Measurements from ENCODE around the gene ZNF750.

ZNF750 gene

GRCh38 chr17:82873521-82873920 is 33.7 kb upstream of the ZNF750 start:
- in situ Hi-C loops (cut with MboI; ENCODE audit: low sequenced_read_pairs) = no loop called here

- in situ Hi-C loops (cut with MboI; ENCODE audit: low sequenced_read_pairs) = no loop called here
These were observed 33.0 kb upstream of the ZNF750 start for GRCh38 chr17:82872591-82873520.

GRCh38 chr17:82871776-82872561 is 32.1 kb upstream of the ZNF750 start:
- in situ Hi-C loops (cut with MboI; ENCODE audit: low sequenced_read_pairs) = no loop called here

GRCh38 chr17:82871056-82871775 is 31.4 kb upstream of the ZNF750 start:
- in situ Hi-C loops (cut with MboI; ENCODE audit: low sequenced_read_pairs) = no loop called here

- in situ Hi-C loops (cut with MboI; ENCODE audit: low sequenced_read_pairs) = no loop called here
These were observed 30.7 kb upstream of the ZNF750 start for GRCh38 chr17:82870541-82870940.

- in situ Hi-C loops (cut with MboI; ENCODE audit: low sequenced_read_pairs) = no loop called here
These were observed 30.3 kb upstream of the ZNF750 start for GRCh38 chr17:82870091-82870491.

- in situ Hi-C loops (cut with MboI; ENCODE audit: low sequenced_read_pairs) = no loop called here
These were observed 29.7 kb upstream of the ZNF750 start for GRCh38 chr17:82869536-82869935.

- in situ Hi-C loops (cut with MboI; ENCODE audit: low sequenced_read_pairs) = no loop called here
These were observed 28.9 kb upstream of the ZNF750 start for GRCh38 chr17:82868715-82869131.

- in situ Hi-C loops (cut with MboI; ENCODE audit: low sequenced_read_pairs) = no loop called here
These were observed 28.0 kb upstream of the ZNF750 start for GRCh38 chr17:82867763-82868325.

GRCh38 chr17:82866590-82867191 is 26.9 kb upstream of the ZNF750 start:
- in situ Hi-C loops (cut with MboI; ENCODE audit: low sequenced_read_pairs) = no loop called here

GRCh38 chr17:82865774-82866395 is 26.1 kb upstream of the ZNF750 start:
- in situ Hi-C loops (cut with MboI; ENCODE audit: low sequenced_read_pairs) = no loop called here

GRCh38 chr17:82865274-82865673 is 25.5 kb upstream of the ZNF750 start:
- in situ Hi-C loops (cut with MboI; ENCODE audit: low sequenced_read_pairs) = no loop called here

- in situ Hi-C loops (cut with MboI; ENCODE audit: low sequenced_read_pairs) = no loop called here
These were observed 25.0 kb upstream of the ZNF750 start for GRCh38 chr17:82864713-82865248.

- in situ Hi-C loops (cut with MboI; ENCODE audit: low sequenced_read_pairs) = no loop called here
These were observed 24.3 kb upstream of the ZNF750 start for GRCh38 chr17:82863941-82864712.

- in situ Hi-C loops (cut with MboI; ENCODE audit: low sequenced_read_pairs) = no loop called here
These were observed 23.6 kb upstream of the ZNF750 start for GRCh38 chr17:82863383-82863940.

GRCh38 chr17:82862737-82863382 is 23.0 kb upstream of the ZNF750 start:
- in situ Hi-C loops (cut with MboI; ENCODE audit: low sequenced_read_pairs) = no loop called here

GRCh38 chr17:82862191-82862590 is 22.4 kb upstream of the ZNF750 start:
- in situ Hi-C loops (cut with MboI; ENCODE audit: low sequenced_read_pairs) = no loop called here

GRCh38 chr17:82861393-82861775 is 21.6 kb upstream of the ZNF750 start:
- in situ Hi-C loops (cut with MboI; ENCODE audit: low sequenced_read_pairs) = no loop called here
